Ascending aorta (tissue), 2 donors: ENCODE data around the gene SRP72. TPM values are rescaled to one million over a fixed set of nuclear protein-coding genes. Genes with fewer than 3 reads are reported as not detected.

Source experiments
- DNase-seq, 2 donors: peaks; one replicate each; pipeline ENCODE4 v3.0.0-alpha.2; 2019; ENCODE audit warnings: low spot score in 2 of 2
- H3K27ac ChIP-seq, 2 donors: fragments of 200-600 bp; sonication (generic); one replicate each; pipeline ENCODE4 v1.5.1; 2016 to 2017; ENCODE audit warnings: mild to moderate bottlenecking in 1 of 2
- H3K27me3 ChIP-seq: fragments of 200-600 bp; sonication (generic); one replicate; pipeline ENCODE4 v1.5.1; 2017
- H3K36me3 ChIP-seq, 2 donors: fragments of 200-600 bp; sonication (generic); one replicate each; pipeline ENCODE4 v1.5.1; 2016
- H3K4me1 ChIP-seq, 2 donors: fragments of 200-600 bp; sonication (generic); one replicate each; pipeline ENCODE4 v1.5.1; 2016 to 2017; ENCODE audit warnings: mild to moderate bottlenecking in 1 of 2
- H3K4me3 ChIP-seq, 2 donors: fragments of 200-600 bp; sonication (generic); one replicate each; pipeline ENCODE4 v1.5.1; 2016 to 2017; ENCODE audit warnings: mild to moderate bottlenecking in 1 of 2
- H3K9me3 ChIP-seq, 2 donors: fragments of 200-600 bp; sonication (generic); one replicate each; pipeline ENCODE4 v1.5.1; 2016
- intact Hi-C: fragments of 100-400 bp; cut with DNase I; formaldehyde crosslinking; loops from one replicate; pipeline ENCODE4 v1.15.1; 2023
- total RNA-seq: library from RNA; depleted of rRNA; stranded (reverse); fragments of >200 nt; gene quantifications from one replicate; pipeline ENCODE4 v1.1.0, GENCODE V29; 2016
- TF ChIP-seq, protein P1 (sequence below), 3 experiments: fragments of 200-600 bp in 2 of 3; fragments of 450-650 bp in 1 of 3; sonication (generic) in 2 of 3; IDR thresholded peaks; one replicate each; pipeline ENCODE4 v1.5.1; 2016 to 2019; ENCODE audit warnings: antibody characterized with exemption in 3 of 3, mild to moderate bottlenecking in 1 of 3, moderate library complexity in 1 of 3

SRP72 gene, protein sequence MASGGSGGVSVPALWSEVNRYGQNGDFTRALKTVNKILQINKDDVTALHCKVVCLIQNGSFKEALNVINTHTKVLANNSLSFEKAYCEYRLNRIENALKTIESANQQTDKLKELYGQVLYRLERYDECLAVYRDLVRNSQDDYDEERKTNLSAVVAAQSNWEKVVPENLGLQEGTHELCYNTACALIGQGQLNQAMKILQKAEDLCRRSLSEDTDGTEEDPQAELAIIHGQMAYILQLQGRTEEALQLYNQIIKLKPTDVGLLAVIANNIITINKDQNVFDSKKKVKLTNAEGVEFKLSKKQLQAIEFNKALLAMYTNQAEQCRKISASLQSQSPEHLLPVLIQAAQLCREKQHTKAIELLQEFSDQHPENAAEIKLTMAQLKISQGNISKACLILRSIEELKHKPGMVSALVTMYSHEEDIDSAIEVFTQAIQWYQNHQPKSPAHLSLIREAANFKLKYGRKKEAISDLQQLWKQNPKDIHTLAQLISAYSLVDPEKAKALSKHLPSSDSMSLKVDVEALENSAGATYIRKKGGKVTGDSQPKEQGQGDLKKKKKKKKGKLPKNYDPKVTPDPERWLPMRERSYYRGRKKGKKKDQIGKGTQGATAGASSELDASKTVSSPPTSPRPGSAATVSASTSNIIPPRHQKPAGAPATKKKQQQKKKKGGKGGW
- 89.4 TPM for total RNA-seq

DNA sequence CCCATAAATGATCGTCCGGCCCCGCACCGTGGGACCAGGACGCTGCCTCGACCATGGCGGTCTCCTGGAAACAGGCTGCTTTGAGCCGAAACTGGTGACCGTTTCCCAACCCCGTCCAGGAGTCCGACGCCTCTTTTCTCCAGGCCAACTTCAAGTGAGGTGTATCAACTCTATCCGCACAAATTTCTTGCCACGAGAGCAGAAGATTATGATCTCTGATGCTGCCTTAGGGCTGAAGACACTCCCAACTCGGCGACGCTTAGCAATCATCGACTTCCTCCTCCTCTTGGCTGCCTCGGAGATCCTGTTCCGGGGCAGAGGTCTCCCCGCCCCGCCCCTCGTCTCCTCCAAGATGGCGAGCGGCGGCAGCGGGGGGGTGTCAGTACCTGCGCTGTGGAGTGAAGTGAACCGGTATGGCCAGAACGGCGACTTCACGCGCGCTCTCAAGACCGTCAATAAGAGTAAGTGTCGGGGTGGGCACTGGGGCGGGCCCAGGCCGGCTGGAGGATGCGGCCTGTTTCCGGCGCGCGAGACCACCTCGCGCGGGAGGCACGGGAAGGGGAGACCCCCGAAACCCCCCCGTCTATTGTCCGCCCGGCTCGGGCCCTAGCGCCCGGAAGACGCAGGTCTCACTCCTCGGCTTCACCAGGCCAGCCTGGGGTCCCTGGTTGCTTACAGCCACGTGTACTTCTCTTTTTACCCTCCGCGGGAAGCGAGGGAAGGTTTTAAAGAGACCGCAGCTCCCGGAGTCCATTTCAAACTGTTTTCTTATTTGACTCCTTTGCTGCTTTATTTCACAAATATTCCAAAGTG, at the start of gene SRP72:
Gene SRP72, plus strand, starts transcription at position 334 of the 813 bp plus-strand sequence. Its CDS starts 19 bp downstream, at position 353.
- TF ChIP-seq, protein P1, sequence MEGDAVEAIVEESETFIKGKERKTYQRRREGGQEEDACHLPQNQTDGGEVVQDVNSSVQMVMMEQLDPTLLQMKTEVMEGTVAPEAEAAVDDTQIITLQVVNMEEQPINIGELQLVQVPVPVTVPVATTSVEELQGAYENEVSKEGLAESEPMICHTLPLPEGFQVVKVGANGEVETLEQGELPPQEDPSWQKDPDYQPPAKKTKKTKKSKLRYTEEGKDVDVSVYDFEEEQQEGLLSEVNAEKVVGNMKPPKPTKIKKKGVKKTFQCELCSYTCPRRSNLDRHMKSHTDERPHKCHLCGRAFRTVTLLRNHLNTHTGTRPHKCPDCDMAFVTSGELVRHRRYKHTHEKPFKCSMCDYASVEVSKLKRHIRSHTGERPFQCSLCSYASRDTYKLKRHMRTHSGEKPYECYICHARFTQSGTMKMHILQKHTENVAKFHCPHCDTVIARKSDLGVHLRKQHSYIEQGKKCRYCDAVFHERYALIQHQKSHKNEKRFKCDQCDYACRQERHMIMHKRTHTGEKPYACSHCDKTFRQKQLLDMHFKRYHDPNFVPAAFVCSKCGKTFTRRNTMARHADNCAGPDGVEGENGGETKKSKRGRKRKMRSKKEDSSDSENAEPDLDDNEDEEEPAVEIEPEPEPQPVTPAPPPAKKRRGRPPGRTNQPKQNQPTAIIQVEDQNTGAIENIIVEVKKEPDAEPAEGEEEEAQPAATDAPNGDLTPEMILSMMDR (IDR thresholded peaks at IDR 0.05): no peak
- no peaks in the 10 kb centered on the region for H3K9me3 ChIP-seq
- H3K36me3 ChIP-seq: peaks cover 11 to 23% of the 10 kb centered on the region in 2 donors
- peak within 1 kb of the TSS; percentile 93 to 96 for H3K4me3 ChIP-seq
- H3K27ac ChIP-seq: peak within 1 kb of the TSS; percentile 84 to 93
- no peaks in the 10 kb centered on the region for H3K27me3 ChIP-seq
- H3K4me1 ChIP-seq: peaks cover 8 to 22% of the 10 kb centered on the region in 2 donors
- intact Hi-C loops: loop anchor here (1.0 to 10.0 kb wide), 5 partner anchors 32 to 437 kb away; partner anchors contain the start of genes AASDH, PPAT and REST
- peak; percentile 66 to 94 for DNase-seq

DNA sequence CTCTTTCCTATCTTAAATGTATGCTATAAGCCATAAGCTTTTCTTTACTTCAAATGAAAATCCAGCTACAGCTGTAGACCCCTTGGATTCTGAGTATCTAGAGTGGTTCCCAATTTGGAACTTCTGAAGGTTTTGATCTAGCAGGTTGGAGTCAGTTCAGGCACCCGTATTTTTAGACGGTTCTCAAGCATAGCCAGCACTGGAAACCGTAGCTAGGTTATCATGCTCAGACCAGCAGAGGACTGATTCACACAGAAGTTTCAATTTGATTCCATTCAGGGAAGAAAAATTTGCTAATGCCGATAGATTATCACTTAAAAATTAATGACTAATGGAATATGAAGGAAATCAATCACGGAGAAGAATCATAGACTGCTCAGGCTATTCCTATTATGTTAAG, 43.2 kb upstream of the SRP72 start:
- H3K27ac ChIP-seq: no peak overlapping the region
- TF ChIP-seq, protein P1 (IDR thresholded peaks at IDR 0.05): no peak
- no peak for DNase-seq
- H3K9me3 ChIP-seq: no peaks in the 10 kb centered on the region
- H3K4me3 ChIP-seq: no peak overlapping the region
- no peaks in the 10 kb centered on the region for H3K27me3 ChIP-seq
- intact Hi-C loops: loop anchor here (2.0 kb wide), 1 partner anchor 413 kb away; no protein-coding TSS in a partner anchor
- no peaks in the 10 kb centered on the region for H3K4me1 ChIP-seq
- no peaks in the 10 kb centered on the region for H3K36me3 ChIP-seq

DNA sequence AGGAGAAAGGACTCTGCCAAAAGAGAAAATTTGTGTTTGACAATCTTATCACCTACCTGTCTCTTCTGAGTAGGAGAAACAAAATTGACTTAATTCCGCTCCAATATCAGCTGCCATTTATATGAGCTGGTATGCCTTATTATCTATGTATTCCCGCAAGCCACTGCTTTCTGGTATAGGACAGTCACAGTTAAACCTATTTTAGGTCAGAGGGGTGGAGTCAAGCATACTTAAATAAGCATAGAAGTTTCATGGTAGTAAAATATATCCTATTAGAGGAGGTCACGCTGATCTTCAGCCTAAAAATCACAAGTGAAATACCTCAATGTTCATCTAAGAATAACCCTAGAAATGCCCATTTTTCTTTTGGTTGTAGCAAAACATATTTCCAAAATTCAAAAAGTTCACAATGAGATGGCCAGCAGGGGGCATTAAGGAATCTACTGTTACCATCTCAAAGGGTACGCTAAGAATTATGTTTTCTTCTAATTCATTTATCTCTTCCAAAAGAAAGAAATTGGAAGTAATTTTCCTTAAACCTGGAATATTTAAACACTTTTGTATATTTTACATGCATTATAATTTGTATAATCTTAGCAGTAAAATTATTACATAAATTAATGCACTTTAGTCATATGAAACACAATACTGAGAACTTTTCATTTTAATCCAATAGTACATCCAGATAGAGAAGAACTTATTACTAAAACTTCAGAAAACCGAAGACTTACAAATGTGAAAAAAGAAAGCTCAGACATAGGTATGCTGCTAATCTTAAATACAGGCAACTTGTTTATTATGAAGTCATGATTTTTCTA, 42.5 kb upstream of the SRP72 start:
- H3K27me3 ChIP-seq: no peaks in the 10 kb centered on the region
- H3K9me3 ChIP-seq: no peaks in the 10 kb centered on the region
- no peaks in the 10 kb centered on the region for H3K36me3 ChIP-seq
- TF ChIP-seq, protein P1 (IDR thresholded peaks at IDR 0.05): peak in 2 of 3 experiments; percentile 50 to 64
- H3K27ac ChIP-seq: no peak overlapping the region
- no peak overlapping the region for H3K4me3 ChIP-seq
- no peak for DNase-seq
- H3K4me1 ChIP-seq: no peaks in the 10 kb centered on the region
- intact Hi-C loops: loop anchor here (2.0 to 5.0 kb wide), 2 partner anchors 42 to 412 kb away; partner anchors contain the start of gene SRP72

DNA sequence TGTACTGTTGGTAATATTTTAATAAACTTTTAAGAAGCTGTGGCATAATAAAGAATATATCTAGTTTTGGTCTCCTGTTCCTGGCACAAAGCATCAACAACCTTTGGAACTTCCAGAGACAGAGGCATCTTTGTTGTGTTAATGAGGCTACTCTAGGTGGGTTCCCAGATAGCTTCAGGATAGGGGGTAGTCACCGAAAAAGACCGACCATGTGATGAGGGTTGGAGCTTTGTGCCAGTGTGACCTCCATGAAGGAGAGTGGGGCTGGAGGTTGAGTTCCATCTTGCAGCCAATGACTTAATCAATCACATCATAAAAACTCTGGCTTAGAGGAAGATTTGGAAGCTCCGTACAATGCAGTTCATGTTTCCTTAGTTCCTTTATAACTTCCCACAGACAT, 41.9 kb upstream of the SRP72 start:
- H3K36me3 ChIP-seq: no peaks in the 10 kb centered on the region
- H3K4me3 ChIP-seq: no peak overlapping the region
- TF ChIP-seq, protein P1 (IDR thresholded peaks at IDR 0.05): no peak
- no peak for DNase-seq
- H3K9me3 ChIP-seq: no peaks in the 10 kb centered on the region
- intact Hi-C loops: loop anchor here (2.0 to 5.0 kb wide), 2 partner anchors 42 to 411 kb away; partner anchors contain the start of gene SRP72
- no peak overlapping the region for H3K27ac ChIP-seq
- H3K4me1 ChIP-seq: no peaks in the 10 kb centered on the region
- H3K27me3 ChIP-seq: no peaks in the 10 kb centered on the region
